T-helper 1 cell treated with Interleukin-12 subunit alpha and Interleukin-12 subunit beta and Interleukin-4 antibody, amounts not matched to agents 30 μg/mL and 1 μg/mL, for 36 hours (primary cell): ENCODE results near the gene GALE.

Experiments
- H3K27ac Mint-ChIP-seq: one replicate; pipeline ENCODE4 v1.8.0; 2021; ENCODE audit warnings: mild to moderate bottlenecking, mixed read lengths
- H3K27me3 Mint-ChIP-seq: one replicate; pipeline ENCODE4 v1.8.0; 2021; ENCODE audit warnings: low read depth, mixed read lengths
- H3K36me3 Mint-ChIP-seq: one replicate; pipeline ENCODE4 v1.8.0; 2021; ENCODE audit warnings: low read depth, mixed read lengths
- H3K4me1 Mint-ChIP-seq: one replicate; pipeline ENCODE4 v1.8.0; 2021; ENCODE audit warnings: low read depth, mixed read lengths
- H3K4me3 Mint-ChIP-seq: one replicate; pipeline ENCODE4 v1.8.0; 2021; ENCODE audit warnings: mild to moderate bottlenecking, moderate library complexity, mixed read lengths
- H3K9me3 Mint-ChIP-seq: one replicate; pipeline ENCODE4 v1.8.0; 2021; ENCODE audit warnings: mixed read lengths

The GALE gene

GRCh38 chr1:23763041-23763577 lies 37.4 kb downstream of the GALE start:
- peaks cover 20% of the 10 kb centered on the region for H3K36me3 Mint-ChIP-seq
- H3K9me3 Mint-ChIP-seq: no peaks in the 10 kb centered on the region
- no peak overlapping the region for H3K27ac Mint-ChIP-seq
- H3K27me3 Mint-ChIP-seq: no peaks in the 10 kb centered on the region
- no peak overlapping the region for H3K4me3 Mint-ChIP-seq
- no peaks in the 10 kb centered on the region for H3K4me1 Mint-ChIP-seq

- H3K36me3 Mint-ChIP-seq: peaks cover 32% of the 10 kb centered on the region
- no peaks in the 10 kb centered on the region for H3K9me3 Mint-ChIP-seq
- no peak overlapping the region for H3K4me3 Mint-ChIP-seq
- no peak overlapping the region for H3K27ac Mint-ChIP-seq
- H3K27me3 Mint-ChIP-seq: no peaks in the 10 kb centered on the region
- H3K4me1 Mint-ChIP-seq: no peaks in the 10 kb centered on the region
These were observed 41.3 kb downstream of the GALE start for GRCh38 chr1:23759277-23759676.

- no peaks in the 10 kb centered on the region for H3K27me3 Mint-ChIP-seq
- H3K36me3 Mint-ChIP-seq: peaks cover 44% of the 10 kb centered on the region
- no peaks in the 10 kb centered on the region for H3K9me3 Mint-ChIP-seq
- H3K4me3 Mint-ChIP-seq: no peak overlapping the region
- no peak overlapping the region for H3K27ac Mint-ChIP-seq
- no peaks in the 10 kb centered on the region for H3K4me1 Mint-ChIP-seq
These were observed 42.7 kb downstream of the GALE start for GRCh38 chr1:23757812-23758211.

- Mint-ChIP-seq H3K27ac (no peak overlapping the region), H3K9me3 (no peaks in the 10 kb centered on the region), H3K4me3 (no peak overlapping the region), H3K4me1 (no peaks in the 10 kb centered on the region), H3K36me3 (peaks cover 45% of the 10 kb centered on the region), H3K27me3 (no peaks in the 10 kb centered on the region)
These were observed 43.9 kb downstream of the GALE start for GRCh38 chr1:23756676-23757075.

- Mint-ChIP-seq H3K9me3 (no peaks in the 10 kb centered on the region), H3K27me3 (no peaks in the 10 kb centered on the region)
These were observed 47.6 kb downstream of the GALE start for GRCh38 chr1:23752909-23753308.

GRCh38 chr1:23751815-23752200 lies 48.7 kb downstream of the GALE start:
- Mint-ChIP-seq H3K4me3 (no peak overlapping the region), H3K27me3 (no peaks in the 10 kb centered on the region), H3K4me1 (peaks cover 26% of the 10 kb centered on the region), H3K36me3 (peaks cover 41% of the 10 kb centered on the region), H3K27ac (no peak overlapping the region), H3K9me3 (no peaks in the 10 kb centered on the region)

More at GRCh38 chr1:23752909-23753308, 47.6 kb downstream of the GALE start:
- Mint-ChIP-seq H3K4me3 (no peak overlapping the region), H3K36me3 (peaks cover 40% of the 10 kb centered on the region), H3K27ac (no peak overlapping the region), H3K4me1 (peaks cover 16% of the 10 kb centered on the region)

GRCh38 chr1:23751050-23751814 lies 49.3 kb downstream of the GALE start:
- Mint-ChIP-seq H3K27me3 (no peaks in the 10 kb centered on the region), H3K4me1 (peaks cover 30% of the 10 kb centered on the region), H3K27ac (no peak overlapping the region), H3K36me3 (peaks cover 41% of the 10 kb centered on the region), H3K9me3 (no peaks in the 10 kb centered on the region), H3K4me3 (no peak overlapping the region)

GRCh38 chr1:23748016-23748415 lies 52.5 kb downstream of the GALE start:
- H3K4me1 Mint-ChIP-seq: peaks cover 44% of the 10 kb centered on the region
- no peak overlapping the region for H3K4me3 Mint-ChIP-seq
- no peaks in the 10 kb centered on the region for H3K9me3 Mint-ChIP-seq
- peaks cover 22% of the 10 kb centered on the region for H3K36me3 Mint-ChIP-seq
- no peaks in the 10 kb centered on the region for H3K27me3 Mint-ChIP-seq
- H3K27ac Mint-ChIP-seq: no peak overlapping the region
